GM12892 (cell line): ENCODE data around the gene SUPT3H.

Experiments
- POLR2A ChIP-seq: IDR thresholded peaks from 2 replicates; pipeline ENCODE4 v1.6.1; 2011; ENCODE audit warnings: low read depth, low read length, control low read depth
- POLR2AphosphoS5 ChIP-seq: IDR thresholded peaks from 2 replicates; pipeline ENCODE4 v1.6.1; 2011; ENCODE audit warnings: low read depth, low read length, control low read depth
- TAF1 ChIP-seq: IDR thresholded peaks from 2 replicates; pipeline ENCODE4 v1.6.1; 2011; ENCODE audit warnings: low read depth, mild to moderate bottlenecking, control low read depth, low read length, borderline replicate concordance

DNA sequence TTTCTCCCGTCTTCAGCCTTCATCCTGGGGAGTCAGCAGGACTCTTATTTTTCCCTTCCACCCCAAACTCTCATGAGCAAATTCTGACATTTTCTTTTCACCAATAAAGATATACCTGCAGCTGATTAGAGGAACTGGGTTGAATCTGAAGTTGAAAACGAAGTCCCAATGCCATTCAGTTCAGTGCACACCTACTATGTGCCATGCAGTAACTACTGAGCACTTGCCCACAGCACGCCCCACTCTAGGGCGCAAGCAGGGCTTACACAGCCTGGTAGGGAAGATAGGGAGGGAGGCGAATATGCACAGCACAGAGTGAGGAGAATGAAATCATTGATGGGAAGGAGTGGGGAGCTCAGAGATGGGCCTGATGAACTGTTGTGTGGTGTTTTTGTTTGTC lies 588.7 kb downstream of the SUPT3H start:
- TF ChIP-seq POLR2A: no peak
- TF ChIP-seq POLR2AphosphoS5: no peak
- no peak for TF ChIP-seq TAF1
